Panc1 (cell line): ENCODE results near the gene UST.

Experiments used
- POLR2AphosphoS5 ChIP-seq: IDR thresholded peaks from 2 replicates; pipeline ENCODE4 v1.6.1; 2012; ENCODE audit warnings: mild to moderate bottlenecking, low read depth, low read length, moderate library complexity
- SIN3A ChIP-seq: IDR thresholded peaks from 2 replicates; pipeline ENCODE4 v1.6.1; 2012; ENCODE audit warnings: low read depth, mild to moderate bottlenecking, low read length, moderate library complexity, borderline replicate concordance; ENCODE audit not compliant: insufficient read depth
- TCF7L2 ChIP-seq: IDR thresholded peaks from 2 replicates; pipeline ENCODE4 v1.6.1; 2011; ENCODE audit warnings: mild to moderate bottlenecking, low read depth, low read length, inconsistent platforms
- TF ChIP-seq, protein P1 (sequence below): fragments of 450-650 bp; IDR thresholded peaks from 2 replicates; pipeline ENCODE4 v1.5.1; 2017; ENCODE audit warnings: mild to moderate bottlenecking
- TF ChIP-seq, protein P2 (sequence below), 2 experiments: IDR thresholded peaks; 2 replicates each; pipeline ENCODE4 v1.6.1; 2011 to 2012; ENCODE audit warnings: low read depth in 2 of 2, control low read depth in 1 of 2, low read length in 1 of 2, mild to moderate bottlenecking in 1 of 2, moderate library complexity in 1 of 2; ENCODE audit not compliant: insufficient read depth in 1 of 2

DNA sequence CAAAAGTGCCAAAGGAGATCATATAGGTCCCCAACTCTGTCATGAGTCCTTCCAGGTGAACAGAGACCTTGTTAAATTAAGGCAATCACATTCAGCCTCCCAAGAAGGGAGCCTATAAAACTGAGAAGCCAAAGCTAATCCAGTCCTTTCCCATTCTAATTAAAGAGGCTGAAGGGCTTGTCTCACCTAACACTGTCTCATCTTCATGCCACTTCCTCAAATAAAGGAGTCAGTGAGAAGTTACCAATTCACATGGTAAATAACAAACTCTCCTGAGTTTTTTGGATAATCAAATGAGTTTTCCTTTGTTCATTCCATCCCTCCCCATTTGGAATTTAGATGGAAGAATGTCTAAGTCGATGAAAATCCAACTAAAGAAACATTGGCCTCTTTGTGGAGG lies 242.8 kb downstream of the UST start:
- TF ChIP-seq, protein P1, sequence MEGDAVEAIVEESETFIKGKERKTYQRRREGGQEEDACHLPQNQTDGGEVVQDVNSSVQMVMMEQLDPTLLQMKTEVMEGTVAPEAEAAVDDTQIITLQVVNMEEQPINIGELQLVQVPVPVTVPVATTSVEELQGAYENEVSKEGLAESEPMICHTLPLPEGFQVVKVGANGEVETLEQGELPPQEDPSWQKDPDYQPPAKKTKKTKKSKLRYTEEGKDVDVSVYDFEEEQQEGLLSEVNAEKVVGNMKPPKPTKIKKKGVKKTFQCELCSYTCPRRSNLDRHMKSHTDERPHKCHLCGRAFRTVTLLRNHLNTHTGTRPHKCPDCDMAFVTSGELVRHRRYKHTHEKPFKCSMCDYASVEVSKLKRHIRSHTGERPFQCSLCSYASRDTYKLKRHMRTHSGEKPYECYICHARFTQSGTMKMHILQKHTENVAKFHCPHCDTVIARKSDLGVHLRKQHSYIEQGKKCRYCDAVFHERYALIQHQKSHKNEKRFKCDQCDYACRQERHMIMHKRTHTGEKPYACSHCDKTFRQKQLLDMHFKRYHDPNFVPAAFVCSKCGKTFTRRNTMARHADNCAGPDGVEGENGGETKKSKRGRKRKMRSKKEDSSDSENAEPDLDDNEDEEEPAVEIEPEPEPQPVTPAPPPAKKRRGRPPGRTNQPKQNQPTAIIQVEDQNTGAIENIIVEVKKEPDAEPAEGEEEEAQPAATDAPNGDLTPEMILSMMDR: no peak
- TF ChIP-seq, protein P2, sequence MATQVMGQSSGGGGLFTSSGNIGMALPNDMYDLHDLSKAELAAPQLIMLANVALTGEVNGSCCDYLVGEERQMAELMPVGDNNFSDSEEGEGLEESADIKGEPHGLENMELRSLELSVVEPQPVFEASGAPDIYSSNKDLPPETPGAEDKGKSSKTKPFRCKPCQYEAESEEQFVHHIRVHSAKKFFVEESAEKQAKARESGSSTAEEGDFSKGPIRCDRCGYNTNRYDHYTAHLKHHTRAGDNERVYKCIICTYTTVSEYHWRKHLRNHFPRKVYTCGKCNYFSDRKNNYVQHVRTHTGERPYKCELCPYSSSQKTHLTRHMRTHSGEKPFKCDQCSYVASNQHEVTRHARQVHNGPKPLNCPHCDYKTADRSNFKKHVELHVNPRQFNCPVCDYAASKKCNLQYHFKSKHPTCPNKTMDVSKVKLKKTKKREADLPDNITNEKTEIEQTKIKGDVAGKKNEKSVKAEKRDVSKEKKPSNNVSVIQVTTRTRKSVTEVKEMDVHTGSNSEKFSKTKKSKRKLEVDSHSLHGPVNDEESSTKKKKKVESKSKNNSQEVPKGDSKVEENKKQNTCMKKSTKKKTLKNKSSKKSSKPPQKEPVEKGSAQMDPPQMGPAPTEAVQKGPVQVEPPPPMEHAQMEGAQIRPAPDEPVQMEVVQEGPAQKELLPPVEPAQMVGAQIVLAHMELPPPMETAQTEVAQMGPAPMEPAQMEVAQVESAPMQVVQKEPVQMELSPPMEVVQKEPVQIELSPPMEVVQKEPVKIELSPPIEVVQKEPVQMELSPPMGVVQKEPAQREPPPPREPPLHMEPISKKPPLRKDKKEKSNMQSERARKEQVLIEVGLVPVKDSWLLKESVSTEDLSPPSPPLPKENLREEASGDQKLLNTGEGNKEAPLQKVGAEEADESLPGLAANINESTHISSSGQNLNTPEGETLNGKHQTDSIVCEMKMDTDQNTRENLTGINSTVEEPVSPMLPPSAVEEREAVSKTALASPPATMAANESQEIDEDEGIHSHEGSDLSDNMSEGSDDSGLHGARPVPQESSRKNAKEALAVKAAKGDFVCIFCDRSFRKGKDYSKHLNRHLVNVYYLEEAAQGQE (IDR thresholded peaks at IDR 0.05; ENCODE audit: insufficient read depth in 1 of 2, low read depth in 2 of 2, low read length in 1 of 2): no peak
- no peak for TF ChIP-seq POLR2AphosphoS5
- no peak for TF ChIP-seq TCF7L2
- no peak for TF ChIP-seq SIN3A
